Stimulated activated CD8-positive, alpha-beta memory T cell treated with anti-CD3 and anti-CD28 coated beads, Interleukin-4, amount 100 ng/mL, for 24 hours (primary cell): Measurements from ENCODE around the gene UXS1.

ENCODE experiments used
- DNase-seq: peaks from one replicate; pipeline ENCODE4 v3.0.0-alpha.2; 2020; ENCODE audit warnings: low read depth

UXS1 gene

DNA sequence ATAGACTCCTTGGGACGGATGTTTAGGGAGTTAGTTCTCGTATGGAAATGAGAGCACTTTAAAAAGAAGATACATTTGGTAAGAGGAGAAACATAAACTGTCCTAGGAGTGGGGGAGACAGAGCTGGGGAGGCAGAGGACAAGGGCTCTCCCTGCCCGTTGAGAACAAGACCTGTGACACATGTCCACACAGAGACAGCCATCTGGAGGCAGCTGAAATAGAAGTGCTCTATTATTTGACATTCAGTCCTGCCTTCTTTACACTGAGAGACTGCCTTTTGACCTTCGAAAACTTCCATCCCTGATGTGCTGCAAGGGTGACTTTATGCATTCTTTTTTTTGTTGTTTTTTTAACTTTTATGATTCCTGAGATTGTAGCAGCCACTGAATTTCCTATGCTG, 150.1 kb downstream of the UXS1 start:
- DNase-seq, result no peak
